Heart right ventricle (tissue), 16 donors: ENCODE data around the gene NPHP3. TPM values are rescaled to one million over a fixed set of nuclear protein-coding genes. Genes with fewer than 3 reads are reported as not detected.

Experiments
- ATAC-seq, 8 donors: fragments of 200-7000 bp; cut with Tn5 transposase; one replicate each; pipeline ENCODE4 v1.9.1; 2020; ENCODE audit warnings: mild to moderate bottlenecking in 8 of 8, moderate library complexity in 8 of 8, moderate number of reproducible peaks in 1 of 8
- DNase-seq, 2 donors: peaks; one replicate each; pipeline ENCODE4 v3.0.0-alpha.2; 2020
- H3K27ac ChIP-seq, 10 donors: fragments of 200-600 bp; sonication (generic) in 2 of 10; one replicate each; pipeline versions ENCODE4 v1.5.0 to v1.8.0; 2020 to 2022; ENCODE audit warnings: mild to moderate bottlenecking in 3 of 10
- H3K27me3 ChIP-seq, 7 donors: fragments of 200-600 bp; one replicate each; pipeline ENCODE4 v1.8.0; 2021 to 2022; ENCODE audit warnings: mild to moderate bottlenecking in 2 of 7
- H3K36me3 ChIP-seq, 9 donors: fragments of 200-600 bp; sonication (generic) in 1 of 9; one replicate each; pipeline versions ENCODE4 v1.5.0 to v1.8.0; 2020 to 2022; ENCODE audit warnings: mild to moderate bottlenecking in 2 of 9
- H3K4me1 ChIP-seq, 9 donors: fragments of 200-600 bp; sonication (generic) in 1 of 9; one replicate each; pipeline versions ENCODE4 v1.5.0 to v1.8.0; 2020 to 2022; ENCODE audit warnings: mild to moderate bottlenecking in 4 of 9
- H3K4me3 ChIP-seq, 10 donors: fragments of 200-600 bp; sonication (generic) in 2 of 10; one replicate each; pipeline versions ENCODE4 v1.5.0 to v1.8.0; 2020 to 2022; ENCODE audit warnings: mild to moderate bottlenecking in 7 of 10, moderate library complexity in 2 of 10
- H3K9me3 ChIP-seq, 11 donors: fragments of 200-600 bp in 10 of 11; sonication (generic) in 2 of 11; one replicate each; pipeline versions ENCODE4 v1.5.0 to v1.8.0; 2013 to 2022; ENCODE audit warnings: mild to moderate bottlenecking in 2 of 11, control low read depth in 1 of 11, moderate library complexity in 1 of 11
- WGBS, 2 donors: extraction: QIAGEN DNeasy Blood & Tissue Kit; methylation state at CpG; one replicate each; pipeline ENCODE4 v1.1.7; 2013; ENCODE audit warnings: inconsistent platforms in 1 of 2; 5-methylcytosine and 5-hydroxymethylcytosine counted together
- intact Hi-C, 10 donors: fragments of 100-400 bp; cut with DNase I; formaldehyde crosslinking; loops; one replicate each; pipeline versions ENCODE4 v1.11.1 to v1.14.2; 2022
- long read RNA-seq, 3 donors: library from polyadenylated mRNA; unstranded; transcript quantifications; one replicate each; pipeline ENCODE4 v2.0.0, GENCODE V29; 2020 to 2021
- polyA plus RNA-seq, 2 donors: library from polyadenylated mRNA; stranded (reverse); fragments of 200-250 nt; gene quantifications; one replicate each; pipeline ENCODE4 v1.2.3, GENCODE V29; 2013
- total RNA-seq, 10 donors: library from RNA; stranded (reverse); fragmentation: NEBNext Ultra II Directional in 3 of 10; extraction: Animal tissue kit (Norgen Biotek cat#: 25700) in 3 of 10; gene quantifications; one replicate each; pipeline versions ENCODE4 v1.2.1 to v1.2.4, GENCODE V29; 2021 to 2023
- TF ChIP-seq, protein P1 (sequence below), 9 donors: fragments of 200-600 bp; sonication (generic) in 2 of 9; IDR thresholded peaks; one replicate each; pipeline versions ENCODE4 v1.5.0 to v1.8.0; 2021 to 2022; ENCODE audit warnings: antibody characterized with exemption in 9 of 9, mild to moderate bottlenecking in 5 of 9, moderate library complexity in 1 of 9
- donor health status: Arrhythmogenic right ventricular cardiomyopathy.
- donor health status: ischemic (EF 13 %, LVEDD 7.1; RV severe dilation, severe dysfunction).
- donor health status: healthy with polysubstance abuse.
- donor health status: DM: no; HTN: yes; CAD: no.
- donor health status: DM: no; HTN: no; CAD: no.
- donor health status: ischemic (EF 25% LVEDD 6.9; RV normal size, moderate dysfunction).
- donor health status: ischemic (EF 25% LVEDD 5.7; RV mildly dilated, moderate dysfunction).
- donor health status: healthy.
- donor health status: DM: yes; HTN: yes; CAD: no.
- donor health status: Ischemic cardiomyopathy.
- donor health status: ischemic (EF 35%, LVEDD 5.7; RV mildly dilated, moderate dysfunction).
- donor health status: nonischemic (EF 11% LVEDD 7.7; RV severe dilation, severe dysfunction).
- donor health status: DM: yes; HTN: yes; CAD: no.
- donor health status: PGD.
- donor health status: ischemic (EF 29% LVEDD 5.4; RV normal size, mild dysfunction).
- donor health status: nonischemic (EF 23%, LVEDD 6.1; RV moderate dilation, normal function).

Gene NPHP3, protein sequence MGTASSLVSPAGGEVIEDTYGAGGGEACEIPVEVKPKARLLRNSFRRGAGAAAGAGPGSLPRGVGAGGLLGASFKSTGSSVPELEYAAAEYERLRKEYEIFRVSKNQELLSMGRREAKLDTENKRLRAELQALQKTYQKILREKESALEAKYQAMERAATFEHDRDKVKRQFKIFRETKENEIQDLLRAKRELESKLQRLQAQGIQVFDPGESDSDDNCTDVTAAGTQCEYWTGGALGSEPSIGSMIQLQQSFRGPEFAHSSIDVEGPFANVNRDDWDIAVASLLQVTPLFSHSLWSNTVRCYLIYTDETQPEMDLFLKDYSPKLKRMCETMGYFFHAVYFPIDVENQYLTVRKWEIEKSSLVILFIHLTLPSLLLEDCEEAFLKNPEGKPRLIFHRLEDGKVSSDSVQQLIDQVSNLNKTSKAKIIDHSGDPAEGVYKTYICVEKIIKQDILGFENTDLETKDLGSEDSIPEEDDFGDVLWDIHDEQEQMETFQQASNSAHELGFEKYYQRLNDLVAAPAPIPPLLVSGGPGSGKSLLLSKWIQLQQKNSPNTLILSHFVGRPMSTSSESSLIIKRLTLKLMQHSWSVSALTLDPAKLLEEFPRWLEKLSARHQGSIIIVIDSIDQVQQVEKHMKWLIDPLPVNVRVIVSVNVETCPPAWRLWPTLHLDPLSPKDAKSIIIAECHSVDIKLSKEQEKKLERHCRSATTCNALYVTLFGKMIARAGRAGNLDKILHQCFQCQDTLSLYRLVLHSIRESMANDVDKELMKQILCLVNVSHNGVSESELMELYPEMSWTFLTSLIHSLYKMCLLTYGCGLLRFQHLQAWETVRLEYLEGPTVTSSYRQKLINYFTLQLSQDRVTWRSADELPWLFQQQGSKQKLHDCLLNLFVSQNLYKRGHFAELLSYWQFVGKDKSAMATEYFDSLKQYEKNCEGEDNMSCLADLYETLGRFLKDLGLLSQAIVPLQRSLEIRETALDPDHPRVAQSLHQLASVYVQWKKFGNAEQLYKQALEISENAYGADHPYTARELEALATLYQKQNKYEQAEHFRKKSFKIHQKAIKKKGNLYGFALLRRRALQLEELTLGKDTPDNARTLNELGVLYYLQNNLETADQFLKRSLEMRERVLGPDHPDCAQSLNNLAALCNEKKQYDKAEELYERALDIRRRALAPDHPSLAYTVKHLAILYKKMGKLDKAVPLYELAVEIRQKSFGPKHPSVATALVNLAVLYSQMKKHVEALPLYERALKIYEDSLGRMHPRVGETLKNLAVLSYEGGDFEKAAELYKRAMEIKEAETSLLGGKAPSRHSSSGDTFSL (N-terminal part only)
- total RNA-seq (10 to 100 TPM in 6 of 10 donors, 1 to 10 TPM in 4; 6.6 to 13.7 (median 10.2) TPM), polyA plus RNA-seq (10 to 100 TPM in 1 of 2 donors, 1 to 10 TPM in 1; 3.8 to 21.3 TPM)
- long read RNA-seq, donor 1, full-length matches to known transcripts = 2 of 4 reads
- long read RNA-seq, donor 1, partial matches to known transcripts = 0 of 4 reads
- long read RNA-seq, donor 1, other reads (novel, unspliced or antisense) = 2 of 4 reads
- long read RNA-seq, donor 2, full-length matches to known transcripts = 5 of 10 reads
- long read RNA-seq, donor 2, partial matches to known transcripts = 1 of 10 reads
- long read RNA-seq, donor 2, other reads (novel, unspliced or antisense) = 4 of 10 reads
- long read RNA-seq, donor 3 = 0 reads

DNA sequence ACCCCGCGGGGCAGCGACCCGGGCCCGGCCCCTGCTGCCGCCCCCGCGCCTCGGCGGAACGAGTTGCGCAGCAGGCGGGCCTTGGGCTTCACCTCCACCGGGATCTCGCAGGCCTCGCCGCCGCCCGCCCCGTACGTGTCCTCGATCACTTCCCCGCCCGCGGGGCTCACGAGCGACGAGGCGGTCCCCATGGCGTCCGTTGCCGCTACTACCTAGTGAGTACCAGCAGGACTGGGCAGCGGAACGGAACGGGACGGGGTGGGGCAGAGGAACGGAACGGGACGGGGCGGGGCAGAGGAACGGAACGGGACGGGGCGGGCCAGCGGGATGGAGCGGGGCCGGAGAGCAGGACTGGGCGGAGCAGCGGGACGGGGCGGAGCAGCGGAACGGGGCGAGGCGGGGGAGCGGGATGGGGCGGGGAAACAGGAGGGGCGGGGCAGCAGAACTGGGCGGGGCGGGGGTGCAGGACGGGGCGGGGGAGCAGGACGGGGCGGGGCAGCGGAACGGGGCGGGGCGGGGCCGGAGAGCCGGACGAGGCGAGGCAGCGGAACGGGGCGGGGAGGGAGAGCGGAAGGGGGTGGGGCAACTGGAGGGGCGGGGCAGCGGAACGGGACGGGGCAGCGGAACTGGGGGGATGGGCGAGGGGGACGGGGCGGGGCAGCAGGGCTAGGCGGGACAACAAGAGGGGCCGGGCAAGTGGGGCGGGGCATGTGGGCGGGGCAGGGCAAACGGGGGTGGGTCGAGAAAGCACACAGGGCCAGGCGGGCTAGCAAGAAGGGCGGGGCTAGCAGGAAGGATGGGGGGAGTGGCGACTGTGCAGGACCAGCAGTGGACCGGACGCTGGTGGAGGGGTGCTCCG, at the start of gene NPHP3:
NPHP3 (minus strand) TSS at position 245 of the 859 bp plus-strand sequence; CDS start at position 191, 54 bp downstream.
- Histone ChIP-seq H3K4me1 (peaks cover 9 to 48% (median 37%) of the 10 kb centered on the region in 9 donors), H3K27ac (peak within 1 kb of the TSS; percentile 88 to 99 (median 98)), H3K4me3 (peak within 1 kb of the TSS; percentile 32 to 95 (median 84)), H3K27me3 (no peaks in the 10 kb centered on the region), H3K9me3 (no peaks in the 10 kb centered on the region), H3K36me3 (peaks cover 0 to 28% (median 9%) of the 10 kb centered on the region in 9 donors)
- 2 to 3% methylated on average over 70 to 94 of the region's 96 CpGs for WGBS, 2 donors
- ATAC-seq (peak; percentile 92 to 96 (median 94)), DNase-seq (peak; percentile 99)
- TF ChIP-seq, protein P1, sequence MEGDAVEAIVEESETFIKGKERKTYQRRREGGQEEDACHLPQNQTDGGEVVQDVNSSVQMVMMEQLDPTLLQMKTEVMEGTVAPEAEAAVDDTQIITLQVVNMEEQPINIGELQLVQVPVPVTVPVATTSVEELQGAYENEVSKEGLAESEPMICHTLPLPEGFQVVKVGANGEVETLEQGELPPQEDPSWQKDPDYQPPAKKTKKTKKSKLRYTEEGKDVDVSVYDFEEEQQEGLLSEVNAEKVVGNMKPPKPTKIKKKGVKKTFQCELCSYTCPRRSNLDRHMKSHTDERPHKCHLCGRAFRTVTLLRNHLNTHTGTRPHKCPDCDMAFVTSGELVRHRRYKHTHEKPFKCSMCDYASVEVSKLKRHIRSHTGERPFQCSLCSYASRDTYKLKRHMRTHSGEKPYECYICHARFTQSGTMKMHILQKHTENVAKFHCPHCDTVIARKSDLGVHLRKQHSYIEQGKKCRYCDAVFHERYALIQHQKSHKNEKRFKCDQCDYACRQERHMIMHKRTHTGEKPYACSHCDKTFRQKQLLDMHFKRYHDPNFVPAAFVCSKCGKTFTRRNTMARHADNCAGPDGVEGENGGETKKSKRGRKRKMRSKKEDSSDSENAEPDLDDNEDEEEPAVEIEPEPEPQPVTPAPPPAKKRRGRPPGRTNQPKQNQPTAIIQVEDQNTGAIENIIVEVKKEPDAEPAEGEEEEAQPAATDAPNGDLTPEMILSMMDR (IDR thresholded peaks at IDR 0.05) = peak in 2 of 9 donors; percentile 10 to 15
- intact Hi-C loops = loop anchor here in 8 of 10 donors (2.0 to 10.0 kb wide), 7 partner anchors 60 to 1765 kb away; partner anchors contain the start of genes CDV3 (in 6 of the 8), ANAPC13 (in 1 of the 8), CEP63 (in 1 of the 8) and UBA5 (in 1 of the 8)

DNA sequence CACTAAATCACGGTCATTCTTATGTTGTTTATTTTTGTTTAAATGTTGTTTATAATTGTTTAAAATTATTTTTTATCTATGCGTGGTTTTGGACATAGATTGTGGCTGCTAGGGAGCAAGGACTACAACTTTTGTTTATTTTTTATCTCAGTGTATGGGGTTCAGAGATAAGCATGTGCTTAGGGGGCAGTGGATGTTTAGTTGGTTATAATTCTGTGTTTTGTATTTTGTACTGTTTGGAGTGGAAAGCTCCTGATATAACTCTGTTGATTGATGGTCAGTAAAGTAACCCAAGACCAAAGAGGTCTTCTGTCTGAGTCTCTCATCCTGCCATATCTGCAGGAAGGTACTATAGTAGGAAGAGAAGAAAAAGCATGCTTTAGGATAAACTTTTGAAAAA, 36.5 kb upstream of the NPHP3 start:
- no peaks in the 10 kb centered on the region for H3K4me1 ChIP-seq
- H3K4me3 ChIP-seq = no peak overlapping the region
- WGBS, 2 donors = 70 to 71% methylated on average over 2 of the region's 2 CpGs
- no peak overlapping the region for H3K27ac ChIP-seq
- no peaks in the 10 kb centered on the region for H3K9me3 ChIP-seq
- H3K36me3 ChIP-seq = no peaks in the 10 kb centered on the region
- DNase-seq = no peak
- intact Hi-C loops = no loop called here
- ATAC-seq = no peak
- no peaks in the 10 kb centered on the region for H3K27me3 ChIP-seq
- TF ChIP-seq, protein P1 (IDR thresholded peaks at IDR 0.05) = no peak

DNA sequence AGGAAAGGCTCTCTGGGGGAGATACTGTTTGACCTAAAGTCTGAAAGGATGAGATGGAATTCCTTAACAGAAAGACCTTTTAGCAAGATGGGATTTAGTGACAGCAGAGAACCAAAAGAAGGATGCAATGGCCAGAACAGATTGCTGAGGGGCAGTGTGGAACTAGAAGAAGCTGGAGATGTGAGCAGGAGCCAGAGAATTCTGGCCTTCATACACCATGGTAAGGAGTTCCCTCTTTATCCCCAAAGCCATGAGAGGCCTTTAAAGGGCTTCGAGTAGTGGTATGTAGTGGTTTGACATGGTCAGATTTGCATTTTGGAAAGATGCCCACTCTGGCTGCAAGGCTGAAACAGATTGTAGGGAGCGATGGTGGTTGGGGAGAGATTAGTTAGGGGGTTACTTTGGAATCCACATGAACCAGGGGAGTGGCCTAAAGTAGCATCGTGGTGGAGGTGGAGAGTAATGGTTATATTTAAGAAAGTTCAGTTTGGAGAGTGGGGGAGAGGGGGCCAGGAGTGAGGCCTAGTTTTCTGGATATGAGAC, 34.0 kb upstream of the NPHP3 start:
- H3K36me3 ChIP-seq = no peaks in the 10 kb centered on the region
- H3K27ac ChIP-seq = no peak overlapping the region
- no peaks in the 10 kb centered on the region for H3K4me1 ChIP-seq
- DNase-seq = no peak
- no peak overlapping the region for H3K4me3 ChIP-seq
- no peaks in the 10 kb centered on the region for H3K9me3 ChIP-seq
- TF ChIP-seq, protein P1 (IDR thresholded peaks at IDR 0.05) = no peak
- intact Hi-C loops = no loop called here
- no peaks in the 10 kb centered on the region for H3K27me3 ChIP-seq
- WGBS, 2 donors = 48 to 59% methylated on average over 3 of the region's 3 CpGs
- ATAC-seq = peak in 1 of 8 donors; percentile 46
